Breast epithelium (tissue), 4 donors: Measurements from ENCODE around the gene DRD4. TPM values are rescaled to one million over a fixed set of nuclear protein-coding genes. Genes with fewer than 3 reads are reported as not detected.
A peak's percentile ranks its signal among the peaks of the same experiment; 100 is the strongest.

Experiments used
- DNase-seq, 2 donors: peaks; one replicate each; pipeline ENCODE4 v3.0.0-alpha.2; 2019; ENCODE audit warnings: low spot score in 2 of 2
- H3K27ac ChIP-seq, 2 donors: fragments of 200-600 bp; sonication (generic) in 1 of 2; one replicate each; pipeline ENCODE4 v1.5.1; 2016 to 2019; ENCODE audit warnings: mild to moderate bottlenecking in 1 of 2
- H3K27me3 ChIP-seq, 2 donors: fragments of 200-600 bp; sonication (generic) in 1 of 2; one replicate each; pipeline versions ENCODE4 v1.5.1 to v1.6.0; 2017 to 2019; ENCODE audit warnings: control low read depth in 1 of 2, mild to moderate bottlenecking in 1 of 2
- H3K36me3 ChIP-seq: fragments of 200-600 bp; one replicate; pipeline ENCODE4 v1.5.1; 2019
- H3K4me1 ChIP-seq, 2 donors: fragments of 200-600 bp; sonication (generic); one replicate each; pipeline ENCODE4 v1.5.1; 2016 to 2019; ENCODE audit warnings: control low read depth in 1 of 2
- H3K4me3 ChIP-seq, 3 donors: fragments of 200-600 bp; sonication (generic); 1 replicate in 2 of 3; 2 replicates in 1 of 3; pipeline ENCODE4 v1.5.1; 2016 to 2019; ENCODE audit warnings: mild to moderate bottlenecking in 3 of 3, moderate library complexity in 2 of 3
- H3K9me3 ChIP-seq, 2 donors: fragments of 200-600 bp; sonication (generic) in 1 of 2; one replicate each; pipeline ENCODE4 v1.5.1; 2016 to 2019; ENCODE audit warnings: control low read depth in 1 of 2
- POLR2A ChIP-seq: fragments of 450-650 bp; IDR thresholded peaks from one replicate; pipeline ENCODE4 v1.6.1; 2016; ENCODE audit warnings: antibody characterized with exemption, mild to moderate bottlenecking, moderate library complexity
- POLR2AphosphoS5 ChIP-seq, 3 donors: sonication (generic); formaldehyde crosslinking; IDR thresholded peaks; one replicate each; pipeline ENCODE4 v1.6.1; 2017; ENCODE audit warnings: antibody characterized with exemption in 3 of 3
- intact Hi-C: fragments of 100-400 bp; cut with DNase I; formaldehyde crosslinking; loops from one replicate; pipeline ENCODE4 v1.15.1; 2023; ENCODE audit warnings: low total_unique reads
- total RNA-seq, 3 donors: library from RNA; depleted of rRNA; stranded (reverse); fragments of >200 nt; gene quantifications; one replicate each; pipeline ENCODE4 v1.1.0, GENCODE V29; 2016
- TF ChIP-seq, protein P1 (sequence below), 3 donors: fragments of 450-650 bp; IDR thresholded peaks; one replicate each; pipeline ENCODE4 v1.5.1; 2016 to 2017; ENCODE audit warnings: antibody characterized with exemption in 3 of 3, mild to moderate bottlenecking in 3 of 3, moderate library complexity in 3 of 3

The DRD4 gene
- total RNA-seq, 3 donors from 2014 or later, result 0.29 TPM; not detected in 2

GRCh38 chr11:616320-617198 is 20.5 kb upstream of the DRD4 start:
- TF ChIP-seq POLR2A (no peak), POLR2AphosphoS5 (IDR thresholded peaks at IDR 0.05) (no peak)
- TF ChIP-seq, protein P1, sequence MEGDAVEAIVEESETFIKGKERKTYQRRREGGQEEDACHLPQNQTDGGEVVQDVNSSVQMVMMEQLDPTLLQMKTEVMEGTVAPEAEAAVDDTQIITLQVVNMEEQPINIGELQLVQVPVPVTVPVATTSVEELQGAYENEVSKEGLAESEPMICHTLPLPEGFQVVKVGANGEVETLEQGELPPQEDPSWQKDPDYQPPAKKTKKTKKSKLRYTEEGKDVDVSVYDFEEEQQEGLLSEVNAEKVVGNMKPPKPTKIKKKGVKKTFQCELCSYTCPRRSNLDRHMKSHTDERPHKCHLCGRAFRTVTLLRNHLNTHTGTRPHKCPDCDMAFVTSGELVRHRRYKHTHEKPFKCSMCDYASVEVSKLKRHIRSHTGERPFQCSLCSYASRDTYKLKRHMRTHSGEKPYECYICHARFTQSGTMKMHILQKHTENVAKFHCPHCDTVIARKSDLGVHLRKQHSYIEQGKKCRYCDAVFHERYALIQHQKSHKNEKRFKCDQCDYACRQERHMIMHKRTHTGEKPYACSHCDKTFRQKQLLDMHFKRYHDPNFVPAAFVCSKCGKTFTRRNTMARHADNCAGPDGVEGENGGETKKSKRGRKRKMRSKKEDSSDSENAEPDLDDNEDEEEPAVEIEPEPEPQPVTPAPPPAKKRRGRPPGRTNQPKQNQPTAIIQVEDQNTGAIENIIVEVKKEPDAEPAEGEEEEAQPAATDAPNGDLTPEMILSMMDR (IDR thresholded peaks at IDR 0.05), result no peak
- peaks cover 10 to 13% of the 10 kb centered on the region in 2 donors for H3K4me1 ChIP-seq
- peak overlapping the region; percentile 92 to 99 for H3K27ac ChIP-seq
- intact Hi-C loops, result loop anchor here (1.0 kb wide), 1 partner anchor 14 kb away; no protein-coding TSS in a partner anchor
- H3K27me3 ChIP-seq, result no peaks in the 10 kb centered on the region
- H3K4me3 ChIP-seq, result peak overlapping the region; percentile 71 to 76 (median 73)
- H3K36me3 ChIP-seq, result no peaks in the 10 kb centered on the region
- DNase-seq, result no peak
- H3K9me3 ChIP-seq, result no peaks in the 10 kb centered on the region

DNA sequence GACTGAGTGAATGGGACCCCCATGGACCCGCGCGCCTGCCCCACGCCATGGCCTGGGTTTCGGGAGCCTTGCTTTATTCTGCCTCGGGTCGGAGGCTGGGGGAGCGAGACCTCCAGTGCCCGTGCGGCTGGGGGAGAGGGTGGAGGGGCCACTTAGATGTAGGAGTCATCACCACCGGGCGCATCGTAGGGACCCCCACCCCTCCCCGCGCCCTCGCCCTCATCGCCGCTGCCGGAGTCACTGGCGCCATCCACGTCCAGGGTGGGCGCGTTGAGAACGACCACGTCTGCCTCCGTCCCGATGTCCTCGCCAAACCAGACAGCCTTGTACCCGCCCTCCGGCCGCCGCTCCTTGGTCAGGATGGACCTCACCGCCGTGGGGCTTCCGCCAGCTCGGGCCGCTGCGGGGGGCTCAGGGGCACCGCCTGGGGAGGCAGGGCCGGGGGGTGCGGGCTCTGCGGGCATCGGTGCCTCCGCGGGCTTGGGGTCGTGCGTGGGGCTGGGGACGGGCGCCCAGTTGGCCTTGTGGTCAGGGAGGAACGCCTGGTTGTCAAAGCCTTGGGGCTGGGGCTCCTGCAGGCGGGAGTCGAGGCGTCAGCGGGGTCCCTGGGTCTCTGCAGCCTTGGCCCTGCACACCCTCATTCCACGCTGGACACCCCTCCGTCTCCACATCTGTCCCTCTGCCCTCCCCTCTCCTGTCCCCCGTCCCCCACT is 19.7 kb upstream of the DRD4 start:
- no peak for DNase-seq
- intact Hi-C loops, result no loop called here
- no peak for TF ChIP-seq POLR2A
- no peak for TF ChIP-seq POLR2AphosphoS5 (IDR thresholded peaks at IDR 0.05)
- TF ChIP-seq, protein P1 (IDR thresholded peaks at IDR 0.05), result no peak
- Histone ChIP-seq H3K4me3 (no peak overlapping the region), H3K4me1 (peaks cover 10 to 13% of the 10 kb centered on the region in 2 donors), H3K27me3 (no peaks in the 10 kb centered on the region), H3K36me3 (no peaks in the 10 kb centered on the region), H3K27ac (no peak overlapping the region), H3K9me3 (no peaks in the 10 kb centered on the region)

GRCh38 chr11:617912-618682 is 19.0 kb upstream of the DRD4 start:
- intact Hi-C loops, result no loop called here

DNA sequence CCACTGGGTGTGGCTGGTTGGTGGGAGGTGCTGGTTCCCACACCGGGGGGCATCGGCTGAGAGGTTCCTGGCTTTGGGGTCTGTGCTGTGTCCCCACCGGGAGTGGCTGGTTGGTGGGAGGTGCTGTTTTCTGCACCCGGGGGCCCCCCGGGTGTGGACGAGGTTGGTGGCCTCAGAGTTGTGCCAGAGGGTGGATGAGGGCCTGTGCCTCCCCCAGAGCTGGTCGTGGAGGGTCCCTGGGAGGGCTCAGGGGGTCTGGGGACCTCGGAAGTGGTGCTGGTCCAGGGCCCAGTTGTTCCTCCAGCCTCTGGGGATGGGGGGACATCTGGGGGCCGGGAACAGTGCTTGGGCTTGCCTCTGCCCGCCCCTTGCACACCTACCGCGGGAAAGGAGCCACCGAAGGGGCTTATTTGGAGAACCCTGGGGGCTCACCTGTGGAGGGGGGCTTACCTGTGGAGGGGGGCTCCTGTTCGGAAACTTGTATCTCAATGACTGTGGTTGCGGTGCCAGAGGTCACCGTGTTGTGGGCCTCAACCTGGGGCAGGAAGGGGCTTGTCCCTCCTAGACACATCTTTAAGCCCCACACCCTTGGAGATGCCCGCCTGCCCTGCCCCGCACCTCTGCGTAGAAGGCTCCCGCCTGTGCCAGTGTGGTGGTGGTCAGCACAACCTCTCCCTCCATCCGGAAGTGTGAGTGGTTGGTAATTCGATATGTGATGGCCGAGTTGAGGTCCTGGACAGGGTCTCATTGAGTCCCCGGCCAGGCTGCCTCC is 18.0 kb upstream of the DRD4 start:
- intact Hi-C loops, result no loop called here
- Histone ChIP-seq H3K27ac (no peak overlapping the region), H3K36me3 (no peaks in the 10 kb centered on the region), H3K4me3 (no peak overlapping the region), H3K9me3 (no peaks in the 10 kb centered on the region), H3K27me3 (no peaks in the 10 kb centered on the region), H3K4me1 (peaks cover 7 to 10% of the 10 kb centered on the region in 2 donors)
- TF ChIP-seq POLR2A (no peak), POLR2AphosphoS5 (IDR thresholded peaks at IDR 0.05) (no peak)
- TF ChIP-seq, protein P1 (IDR thresholded peaks at IDR 0.05), result no peak
- no peak for DNase-seq

More at GRCh38 chr11:617912-618682, 19.0 kb upstream of the DRD4 start:
- no peaks in the 10 kb centered on the region for H3K36me3 ChIP-seq
- no peak overlapping the region for H3K27ac ChIP-seq
- TF ChIP-seq POLR2A (no peak), POLR2AphosphoS5 (IDR thresholded peaks at IDR 0.05) (no peak)
- TF ChIP-seq, protein P1 (IDR thresholded peaks at IDR 0.05), result no peak
- no peak overlapping the region for H3K4me3 ChIP-seq
- no peaks in the 10 kb centered on the region for H3K9me3 ChIP-seq
- no peaks in the 10 kb centered on the region for H3K27me3 ChIP-seq
- no peak for DNase-seq
- H3K4me1 ChIP-seq, result peaks cover 10 to 13% of the 10 kb centered on the region in 2 donors
